ENCODE measurements around the gene SLC5A11. TPM values are rescaled to one million over a fixed set of nuclear protein-coding genes. Genes with fewer than 3 reads are reported as not detected.
A peak's percentile ranks its signal among the peaks of the same experiment; 100 is the strongest.

Gene SLC5A11
- total and polyA plus RNA-seq, 3 experiments from 2014 or later: 0.15 to 0.20 TPM; not detected in 1

DNA sequence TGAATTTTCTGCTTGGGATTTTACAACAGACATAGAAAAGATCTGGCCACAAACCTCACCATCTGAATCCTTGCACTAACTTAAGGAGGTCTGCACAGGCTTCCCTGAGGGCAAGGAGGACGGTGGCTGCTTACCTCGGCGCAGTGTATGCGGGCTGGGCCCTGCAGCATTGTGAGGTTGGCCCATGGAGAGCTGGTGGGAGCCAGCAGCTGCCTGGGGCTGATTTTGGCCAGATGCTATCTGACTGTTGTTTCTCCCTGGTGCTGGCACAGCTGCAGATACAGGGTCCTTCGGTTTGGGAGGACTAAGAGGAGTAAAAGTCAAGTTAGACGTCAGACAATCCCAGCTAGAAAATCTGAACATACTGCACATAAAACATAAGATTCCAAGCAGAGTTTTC, 89.6 kb downstream of the SLC5A11 start:
- no peaks in the 10 kb centered on the region for H3K4me1 ChIP-seq (ENCODE audit: insufficient read depth, low read length)
- DNase-seq: no peak
- Mint-ChIP-seq H3K4me3 (no peak overlapping the region), H3K27me3 (no peaks in the 10 kb centered on the region), H3K4me1 (no peaks in the 10 kb centered on the region), H3K9me3 (no peaks in the 10 kb centered on the region), H3K27ac (peak overlapping the region in 1 of 8 donors; percentile 14), H3K36me3 (peaks cover 9 to 83% (median 25%) of the 10 kb centered on the region in 3 donors)
- H3K9me3 ChIP-seq (ENCODE audit: low read length): no peaks in the 10 kb centered on the region
- H3K27ac ChIP-seq (ENCODE audit: low read depth, low read length): no peak overlapping the region
- ChIA-PET POLR2A (no interaction called here), CTCF (interaction anchor here (0.6 to 1.0 kb wide), 2 partner anchors 29 to 290 kb away, joined by 3 to 5 read pairs; no protein-coding TSS in a partner anchor)
- no peaks in the 10 kb centered on the region for H3K27me3 ChIP-seq (ENCODE audit: insufficient read depth, low read length, poor library complexity, severe bottlenecking)
- peaks cover 13% of the 10 kb centered on the region for H3K36me3 ChIP-seq (ENCODE audit: insufficient read depth, low read length)
- H3K4me3 ChIP-seq (ENCODE audit: low read length): no peak overlapping the region

DNA sequence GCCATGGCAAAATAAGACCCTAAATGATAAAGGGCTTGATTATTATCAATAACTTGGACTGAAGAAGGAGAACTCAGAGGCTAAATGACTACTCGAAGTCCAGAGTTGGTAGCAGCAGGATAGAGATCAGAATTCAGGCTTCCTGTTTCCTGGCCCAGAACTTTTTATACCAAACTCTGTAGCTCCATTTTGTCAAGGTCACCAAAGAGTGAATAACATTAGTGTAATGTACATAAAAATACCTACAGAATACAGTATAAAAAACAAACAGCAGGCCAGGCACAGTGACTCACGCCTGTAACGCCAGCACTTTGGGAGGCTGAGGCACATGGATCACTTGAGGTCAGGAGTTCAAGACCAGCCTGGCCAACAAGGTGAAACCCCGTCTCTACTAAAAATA, 90.4 kb downstream of the SLC5A11 start:
- no peak overlapping the region for H3K27ac ChIP-seq (ENCODE audit: low read depth, low read length)
- no peak overlapping the region for H3K27ac Mint-ChIP-seq
- H3K36me3 ChIP-seq (ENCODE audit: insufficient read depth, low read length): peaks cover 11% of the 10 kb centered on the region
- ChIA-PET POLR2A (no interaction called here), CTCF (interaction anchor here (0.6 to 1.0 kb wide), 2 partner anchors 30 to 289 kb away, joined by 3 to 5 read pairs; no protein-coding TSS in a partner anchor)
- DNase-seq: no peak
- peaks cover 10 to 82% (median 23%) of the 10 kb centered on the region in 3 donors for H3K36me3 Mint-ChIP-seq
- no peaks in the 10 kb centered on the region for H3K4me1 Mint-ChIP-seq
- H3K27me3 ChIP-seq (ENCODE audit: insufficient read depth, low read length, poor library complexity, severe bottlenecking): no peaks in the 10 kb centered on the region
- no peaks in the 10 kb centered on the region for H3K9me3 Mint-ChIP-seq
- H3K4me3 Mint-ChIP-seq: no peak overlapping the region
- H3K9me3 ChIP-seq (ENCODE audit: low read length): no peaks in the 10 kb centered on the region
- no peak overlapping the region for H3K4me3 ChIP-seq (ENCODE audit: low read length)
- H3K4me1 ChIP-seq (ENCODE audit: insufficient read depth, low read length): no peaks in the 10 kb centered on the region
- no peaks in the 10 kb centered on the region for H3K27me3 Mint-ChIP-seq

GRCh38 chr16:24939224-24939623, 93.5 kb downstream of the SLC5A11 start:
- Histone ChIP-seq H3K36me3 (ENCODE audit: insufficient read depth, low read length) (peaks cover 14% of the 10 kb centered on the region), H3K27me3 (ENCODE audit: insufficient read depth, low read length, poor library complexity, severe bottlenecking) (no peaks in the 10 kb centered on the region), H3K4me3 (ENCODE audit: low read length) (no peak overlapping the region), H3K4me1 (ENCODE audit: insufficient read depth, low read length) (no peaks in the 10 kb centered on the region), H3K27ac (ENCODE audit: low read depth, low read length) (no peak overlapping the region), H3K9me3 (ENCODE audit: low read length) (no peaks in the 10 kb centered on the region)
- Mint-ChIP-seq H3K9me3 (no peaks in the 10 kb centered on the region), H3K27ac (no peak overlapping the region), H3K4me3 (no peak overlapping the region), H3K27me3 (no peaks in the 10 kb centered on the region), H3K36me3 (peaks cover 20 to 78% (median 27%) of the 10 kb centered on the region in 3 donors), H3K4me1 (no peaks in the 10 kb centered on the region)
- POLR2A ChIA-PET: no interaction called here
- DNase-seq: no peak
- CTCF ChIA-PET: interaction anchor here (1.1 kb wide), 1 partner anchor 8 kb away, joined by 3 read pairs; no protein-coding TSS in a partner anchor

DNA sequence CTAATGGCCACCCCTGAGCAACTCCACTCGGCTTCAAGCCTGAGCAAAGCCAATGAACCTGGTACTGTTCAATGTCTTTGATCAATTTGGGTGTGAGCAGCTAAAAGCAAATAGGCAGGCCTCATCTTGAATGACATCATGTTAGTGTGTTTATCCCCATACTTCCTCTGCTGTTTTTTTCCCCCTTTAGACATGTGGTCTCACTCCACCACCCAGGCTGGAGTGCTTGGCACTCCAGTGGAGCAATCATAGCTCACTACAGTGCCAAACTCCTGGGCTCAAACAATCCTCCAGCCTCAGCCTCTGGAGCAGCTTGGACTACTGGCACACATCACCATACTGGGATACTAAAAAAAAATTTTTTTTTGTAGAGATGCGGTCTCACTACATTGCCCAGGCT, 94.0 kb downstream of the SLC5A11 start:
- Histone ChIP-seq H3K9me3 (ENCODE audit: low read length) (no peaks in the 10 kb centered on the region), H3K27ac (ENCODE audit: low read depth, low read length) (no peak overlapping the region), H3K27me3 (ENCODE audit: insufficient read depth, low read length, poor library complexity, severe bottlenecking) (no peaks in the 10 kb centered on the region), H3K4me3 (ENCODE audit: low read length) (no peak overlapping the region), H3K36me3 (ENCODE audit: insufficient read depth, low read length) (peaks cover 12% of the 10 kb centered on the region), H3K4me1 (ENCODE audit: insufficient read depth, low read length) (no peaks in the 10 kb centered on the region)
- Mint-ChIP-seq H3K36me3 (peaks cover 20 to 76% (median 25%) of the 10 kb centered on the region in 3 donors), H3K4me1 (no peaks in the 10 kb centered on the region), H3K27me3 (no peaks in the 10 kb centered on the region), H3K27ac (no peak overlapping the region), H3K9me3 (no peaks in the 10 kb centered on the region), H3K4me3 (no peak overlapping the region)
- ChIA-PET CTCF (interaction anchor here (1.1 kb wide), 1 partner anchor 9 kb away, joined by 3 read pairs; no protein-coding TSS in a partner anchor), POLR2A (no interaction called here)
- DNase-seq: no peak

DNA sequence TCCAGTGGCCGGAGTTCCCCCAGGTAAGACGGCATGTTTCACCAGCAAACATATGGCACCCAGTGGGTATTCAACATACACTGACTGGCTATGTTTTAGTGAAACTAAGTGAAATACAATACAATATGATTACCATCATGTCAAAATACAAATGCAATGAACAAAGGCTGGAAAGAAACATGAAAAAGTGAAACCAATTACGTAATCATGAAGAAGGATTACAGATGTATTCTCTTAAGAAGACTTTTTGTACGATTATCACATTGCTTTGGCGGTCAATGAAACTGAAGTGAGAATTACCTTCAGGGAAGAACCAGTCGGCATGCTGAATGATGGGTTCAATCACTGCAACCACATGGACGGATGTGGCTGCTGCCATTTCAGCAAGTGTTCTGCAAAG, 97.7 kb downstream of the SLC5A11 start:
- CTCF ChIA-PET: no interaction called here
- H3K9me3 ChIP-seq (ENCODE audit: low read length): no peaks in the 10 kb centered on the region
- POLR2A ChIA-PET: no interaction called here
- no peaks in the 10 kb centered on the region for H3K9me3 Mint-ChIP-seq
- H3K4me3 ChIP-seq (ENCODE audit: low read length): no peak overlapping the region
- no peak overlapping the region for H3K27ac ChIP-seq (ENCODE audit: low read depth, low read length)
- H3K4me3 Mint-ChIP-seq: no peak overlapping the region
- H3K36me3 Mint-ChIP-seq: peaks cover 23 to 89% (median 33%) of the 10 kb centered on the region in 3 donors
- H3K4me1 ChIP-seq (ENCODE audit: insufficient read depth, low read length): no peaks in the 10 kb centered on the region
- peaks cover 19% of the 10 kb centered on the region for H3K36me3 ChIP-seq (ENCODE audit: insufficient read depth, low read length)
- no peaks in the 10 kb centered on the region for H3K4me1 Mint-ChIP-seq
- peak overlapping the region in 2 of 8 donors; percentile 75 to 77 for H3K27ac Mint-ChIP-seq
- H3K27me3 ChIP-seq (ENCODE audit: insufficient read depth, low read length, poor library complexity, severe bottlenecking): no peaks in the 10 kb centered on the region
- H3K27me3 Mint-ChIP-seq: no peaks in the 10 kb centered on the region
- no peak for DNase-seq

GRCh38 chr16:24944206-24944605, 98.4 kb downstream of the SLC5A11 start:
- no peak overlapping the region for H3K27ac ChIP-seq (ENCODE audit: low read depth, low read length)
- Mint-ChIP-seq H3K4me1 (no peaks in the 10 kb centered on the region), H3K27ac (no peak overlapping the region), H3K27me3 (no peaks in the 10 kb centered on the region), H3K4me3 (no peak overlapping the region), H3K36me3 (peaks cover 23 to 87% (median 34%) of the 10 kb centered on the region in 3 donors), H3K9me3 (no peaks in the 10 kb centered on the region)
- no peaks in the 10 kb centered on the region for H3K27me3 ChIP-seq (ENCODE audit: insufficient read depth, low read length, poor library complexity, severe bottlenecking)
- ChIA-PET POLR2A (interaction anchor here (0.6 kb wide), 1 partner anchor 25 kb away, joined by 3 read pairs; no protein-coding TSS in a partner anchor), CTCF (no interaction called here)
- DNase-seq: no peak
- peaks cover 19% of the 10 kb centered on the region for H3K36me3 ChIP-seq (ENCODE audit: insufficient read depth, low read length)
- no peaks in the 10 kb centered on the region for H3K4me1 ChIP-seq (ENCODE audit: insufficient read depth, low read length)
- H3K4me3 ChIP-seq (ENCODE audit: low read length): no peak overlapping the region
- H3K9me3 ChIP-seq (ENCODE audit: low read length): no peaks in the 10 kb centered on the region

DNA sequence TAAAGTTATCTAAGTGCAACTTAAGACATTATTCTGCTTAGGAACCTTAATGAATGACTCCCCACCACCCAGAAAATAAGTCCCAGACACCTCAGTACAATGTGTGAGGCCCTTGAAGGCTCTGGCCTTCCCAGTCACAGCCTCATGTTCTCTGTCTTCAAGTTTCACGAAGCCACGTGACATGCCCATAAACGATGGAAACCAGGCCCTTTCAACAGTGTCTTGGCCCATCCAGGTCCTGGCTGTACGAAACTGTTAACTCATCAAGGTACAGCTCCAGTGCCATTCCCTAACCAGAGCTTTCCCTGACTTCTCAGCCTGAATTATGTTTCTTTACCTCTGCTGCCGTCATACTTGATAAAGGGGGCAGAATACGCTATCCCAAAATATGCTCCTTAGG, 100.4 kb downstream of the SLC5A11 start:
- ChIA-PET CTCF (no interaction called here), POLR2A (no interaction called here)
- Mint-ChIP-seq H3K36me3 (peaks cover 19 to 85% (median 35%) of the 10 kb centered on the region in 3 donors), H3K27me3 (no peaks in the 10 kb centered on the region), H3K4me3 (no peak overlapping the region), H3K9me3 (no peaks in the 10 kb centered on the region), H3K4me1 (no peaks in the 10 kb centered on the region), H3K27ac (peak overlapping the region in 1 of 8 donors; percentile 87)
- Histone ChIP-seq H3K27ac (ENCODE audit: low read depth, low read length) (no peak overlapping the region), H3K4me3 (ENCODE audit: low read length) (no peak overlapping the region), H3K9me3 (ENCODE audit: low read length) (no peaks in the 10 kb centered on the region), H3K27me3 (ENCODE audit: insufficient read depth, low read length, poor library complexity, severe bottlenecking) (no peaks in the 10 kb centered on the region), H3K36me3 (ENCODE audit: insufficient read depth, low read length) (peaks cover 18% of the 10 kb centered on the region), H3K4me1 (ENCODE audit: insufficient read depth, low read length) (no peaks in the 10 kb centered on the region)
- no peak for DNase-seq

GRCh38 chr16:24950275-24950674, 104.5 kb downstream of the SLC5A11 start:
- Mint-ChIP-seq H3K36me3 (peaks cover 9 to 93% (median 36%) of the 10 kb centered on the region in 3 donors), H3K9me3 (no peaks in the 10 kb centered on the region), H3K4me1 (no peaks in the 10 kb centered on the region), H3K27me3 (no peaks in the 10 kb centered on the region), H3K4me3 (no peak overlapping the region), H3K27ac (peak overlapping the region in 1 of 8 donors; percentile 71)
- peaks cover 37% of the 10 kb centered on the region for H3K36me3 ChIP-seq (ENCODE audit: insufficient read depth, low read length)
- CTCF ChIA-PET: no interaction called here
- POLR2A ChIA-PET: no interaction called here
- H3K9me3 ChIP-seq (ENCODE audit: low read length): no peaks in the 10 kb centered on the region
- no peak for DNase-seq
- no peak overlapping the region for H3K27ac ChIP-seq (ENCODE audit: low read depth, low read length)
- no peaks in the 10 kb centered on the region for H3K4me1 ChIP-seq (ENCODE audit: insufficient read depth, low read length)
- no peak overlapping the region for H3K4me3 ChIP-seq (ENCODE audit: low read length)
- no peaks in the 10 kb centered on the region for H3K27me3 ChIP-seq (ENCODE audit: insufficient read depth, low read length, poor library complexity, severe bottlenecking)

Data from CD8-positive, alpha-beta memory T cell (primary cell).